Vagina (tissue), 2 donors: ENCODE results near the gene ABCC1. TPM values are rescaled to one million over a fixed set of nuclear protein-coding genes. Genes with fewer than 3 reads are reported as not detected.

Experiments
- DNase-seq, 2 donors: peaks; one replicate each; pipeline ENCODE4 v3.0.0-alpha.2; 2017; ENCODE audit errors: extremely low spot score in 2 of 2
- H3K27ac ChIP-seq: fragments of 200-600 bp; sonication (generic); one replicate; pipeline ENCODE4 v1.5.1; 2019
- H3K27me3 ChIP-seq: fragments of 200-600 bp; sonication (generic); one replicate; pipeline ENCODE4 v1.5.1; 2019
- H3K36me3 ChIP-seq, 2 donors: fragments of 200-600 bp; sonication (generic); one replicate each; pipeline ENCODE4 v1.5.1; 2017 to 2019
- H3K4me1 ChIP-seq: fragments of 200-600 bp; sonication (generic); one replicate; pipeline ENCODE4 v1.5.1; 2019
- H3K4me3 ChIP-seq, 2 donors: fragments of 200-600 bp; sonication (generic); 1 replicate in 1 of 2; 2 replicates in 1 of 2; pipeline ENCODE4 v1.5.1; 2016 to 2019
- H3K9me3 ChIP-seq: fragments of 200-600 bp; sonication (generic); one replicate; pipeline ENCODE4 v1.5.1; 2019
- POLR2A ChIP-seq, 2 donors: fragments of 450-650 bp; IDR thresholded peaks; one replicate each; pipeline ENCODE4 v1.6.1; 2017; ENCODE audit warnings: antibody characterized with exemption in 2 of 2, mild to moderate bottlenecking in 2 of 2, moderate library complexity in 2 of 2
- POLR2AphosphoS5 ChIP-seq, 2 donors: sonication (generic); formaldehyde crosslinking; IDR thresholded peaks; one replicate each; pipeline ENCODE4 v1.9.0; 2017; ENCODE audit warnings: antibody characterized with exemption in 2 of 2, mild to moderate bottlenecking in 2 of 2, low read depth in 1 of 2; ENCODE audit not compliant: insufficient read depth in 1 of 2
- intact Hi-C: fragments of 100-400 bp; cut with DNase I; formaldehyde crosslinking; loops from one replicate; pipeline ENCODE4 v1.15.1; 2023
- total RNA-seq: library from RNA; depleted of rRNA; stranded (reverse); fragments of >200 nt; gene quantifications from one replicate; pipeline ENCODE4 v1.2.3, GENCODE V29; 2016
- TF ChIP-seq, protein P1 (sequence below), 3 experiments: fragments of 450-650 bp in 2 of 3; fragments of 200-600 bp in 1 of 3; sonication (generic) in 1 of 3; IDR thresholded peaks; one replicate each; pipeline ENCODE4 v1.5.1; 2017 to 2019; ENCODE audit warnings: antibody characterized with exemption in 3 of 3, mild to moderate bottlenecking in 2 of 3, moderate library complexity in 2 of 3

The ABCC1 gene
- total RNA-seq, 1 donor from 2014 or later: 47.9 TPM

DNA sequence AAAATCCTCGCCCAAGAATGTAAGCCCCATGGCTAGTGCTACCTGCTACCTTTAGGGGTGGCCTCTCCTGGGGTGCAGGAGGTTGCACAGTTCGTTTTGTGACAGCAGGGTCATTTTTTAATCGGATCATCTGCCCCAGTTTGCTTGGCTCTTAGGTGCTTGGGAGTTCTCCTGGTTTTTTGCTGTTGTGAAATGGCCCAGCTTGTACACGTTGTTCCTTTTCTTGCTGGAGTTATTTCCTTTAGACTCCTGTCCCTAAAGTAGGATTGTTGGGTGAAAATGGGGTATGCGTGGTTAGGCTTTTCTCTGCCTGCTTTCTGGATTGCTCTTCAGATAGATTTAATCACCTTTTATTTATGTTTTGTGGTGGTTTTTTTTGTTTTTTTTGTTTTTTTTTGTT lies 25.8 kb downstream of the ABCC1 start:
- H3K9me3 ChIP-seq: peaks cover 3% of the 10 kb centered on the region
- no peak for DNase-seq
- intact Hi-C loops: no loop called here

DNA sequence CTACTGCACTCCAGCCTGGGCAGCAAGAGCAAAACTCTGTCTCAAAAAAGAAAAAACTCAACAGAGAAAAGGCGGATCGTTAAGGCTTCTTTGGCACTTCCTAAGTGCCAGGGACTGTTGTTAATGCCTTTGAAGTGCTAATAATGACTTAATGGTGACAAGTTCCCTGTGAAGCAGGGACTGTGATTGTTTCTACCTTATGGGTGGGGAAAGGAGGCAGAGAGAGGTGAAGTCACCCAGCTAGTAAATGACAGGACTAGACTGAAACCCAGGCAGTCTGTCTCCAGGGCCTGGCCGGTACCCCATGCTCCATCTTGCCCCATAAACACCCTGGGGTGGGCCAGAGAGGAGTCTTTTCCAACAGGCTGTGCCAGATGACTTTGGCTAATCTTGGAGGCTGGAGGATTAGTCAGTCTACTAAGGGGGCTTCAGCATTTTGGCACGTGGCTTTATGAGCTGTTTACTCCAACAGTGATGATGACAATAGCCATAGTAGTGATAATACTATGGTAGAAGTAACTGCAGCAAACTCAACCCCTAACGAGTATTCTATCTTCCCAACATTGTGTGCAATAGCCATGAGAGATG lies 26.9 kb downstream of the ABCC1 start:
- H3K27me3 ChIP-seq: no peaks in the 10 kb centered on the region
- no peak overlapping the region for H3K4me3 ChIP-seq
- intact Hi-C loops: no loop called here
- DNase-seq: no peak
- H3K9me3 ChIP-seq: peaks cover 3% of the 10 kb centered on the region
- H3K27ac ChIP-seq: peak overlapping the region; percentile 86
- no peaks in the 10 kb centered on the region for H3K36me3 ChIP-seq
- peaks cover 37% of the 10 kb centered on the region for H3K4me1 ChIP-seq
- TF ChIP-seq, protein P1, sequence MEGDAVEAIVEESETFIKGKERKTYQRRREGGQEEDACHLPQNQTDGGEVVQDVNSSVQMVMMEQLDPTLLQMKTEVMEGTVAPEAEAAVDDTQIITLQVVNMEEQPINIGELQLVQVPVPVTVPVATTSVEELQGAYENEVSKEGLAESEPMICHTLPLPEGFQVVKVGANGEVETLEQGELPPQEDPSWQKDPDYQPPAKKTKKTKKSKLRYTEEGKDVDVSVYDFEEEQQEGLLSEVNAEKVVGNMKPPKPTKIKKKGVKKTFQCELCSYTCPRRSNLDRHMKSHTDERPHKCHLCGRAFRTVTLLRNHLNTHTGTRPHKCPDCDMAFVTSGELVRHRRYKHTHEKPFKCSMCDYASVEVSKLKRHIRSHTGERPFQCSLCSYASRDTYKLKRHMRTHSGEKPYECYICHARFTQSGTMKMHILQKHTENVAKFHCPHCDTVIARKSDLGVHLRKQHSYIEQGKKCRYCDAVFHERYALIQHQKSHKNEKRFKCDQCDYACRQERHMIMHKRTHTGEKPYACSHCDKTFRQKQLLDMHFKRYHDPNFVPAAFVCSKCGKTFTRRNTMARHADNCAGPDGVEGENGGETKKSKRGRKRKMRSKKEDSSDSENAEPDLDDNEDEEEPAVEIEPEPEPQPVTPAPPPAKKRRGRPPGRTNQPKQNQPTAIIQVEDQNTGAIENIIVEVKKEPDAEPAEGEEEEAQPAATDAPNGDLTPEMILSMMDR (IDR thresholded peaks at IDR 0.05): no peak
- TF ChIP-seq POLR2A (IDR thresholded peaks at IDR 0.05) (no peak), POLR2AphosphoS5 (IDR thresholded peaks at IDR 0.05; ENCODE audit: insufficient read depth in 1 of 2, low read depth in 1 of 2) (no peak)

More for the DNA sequence above, 25.8 kb downstream of the ABCC1 start:
- Histone ChIP-seq H3K4me3 (no peak overlapping the region), H3K4me1 (peaks cover 37% of the 10 kb centered on the region), H3K27me3 (no peaks in the 10 kb centered on the region), H3K27ac (peak overlapping the region; percentile 54), H3K36me3 (no peaks in the 10 kb centered on the region)
- no peak for TF ChIP-seq POLR2AphosphoS5 (IDR thresholded peaks at IDR 0.05; ENCODE audit: insufficient read depth in 1 of 2, low read depth in 1 of 2)
- TF ChIP-seq, protein P1 (IDR thresholded peaks at IDR 0.05): no peak
- TF ChIP-seq POLR2A (IDR thresholded peaks at IDR 0.05): no peak

DNA sequence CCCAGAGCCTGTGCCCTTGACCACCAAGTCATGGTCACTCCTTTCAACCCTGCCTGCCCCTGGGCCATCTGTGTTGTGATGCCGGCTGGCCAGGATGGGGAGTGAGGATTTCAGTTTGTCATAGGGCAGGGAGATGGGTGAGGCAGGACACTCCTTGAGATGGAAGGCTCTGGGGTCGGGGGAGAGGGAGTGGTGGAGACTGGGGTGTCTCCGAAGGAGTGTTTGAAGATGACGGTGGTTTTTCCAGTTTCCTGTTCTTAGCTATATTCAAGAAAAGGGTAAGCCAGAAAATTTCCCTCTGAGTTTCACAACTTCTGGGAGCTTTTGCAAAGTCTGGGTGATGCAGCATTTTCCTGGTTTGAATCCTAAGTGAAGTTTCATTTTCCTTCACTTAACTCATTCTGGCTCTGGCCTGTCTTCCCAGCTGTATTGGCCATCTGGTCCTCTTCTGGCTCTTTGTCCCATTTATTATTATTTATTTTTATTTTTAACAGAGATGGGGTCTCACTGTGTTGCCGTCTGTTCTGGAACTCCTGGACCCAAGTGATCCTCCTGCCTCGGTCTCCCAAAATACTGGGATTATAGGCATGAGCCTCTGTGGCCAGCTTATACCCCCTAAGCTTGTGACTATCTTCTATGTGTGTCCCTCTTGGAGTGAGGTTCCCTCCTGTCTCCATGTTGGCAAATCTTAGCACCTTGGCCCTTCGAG lies 27.7 kb downstream of the ABCC1 start:
- Histone ChIP-seq H3K36me3 (no peaks in the 10 kb centered on the region), H3K4me1 (peaks cover 37% of the 10 kb centered on the region), H3K27ac (peak overlapping the region; percentile 86), H3K9me3 (peaks cover 3% of the 10 kb centered on the region), H3K27me3 (no peaks in the 10 kb centered on the region), H3K4me3 (no peak overlapping the region)
- TF ChIP-seq, protein P1 (IDR thresholded peaks at IDR 0.05): no peak
- TF ChIP-seq POLR2AphosphoS5 (IDR thresholded peaks at IDR 0.05; ENCODE audit: insufficient read depth in 1 of 2, low read depth in 1 of 2): peak in 1 of 2 donors; percentile 54
- no peak for DNase-seq
- intact Hi-C loops: no loop called here

DNA sequence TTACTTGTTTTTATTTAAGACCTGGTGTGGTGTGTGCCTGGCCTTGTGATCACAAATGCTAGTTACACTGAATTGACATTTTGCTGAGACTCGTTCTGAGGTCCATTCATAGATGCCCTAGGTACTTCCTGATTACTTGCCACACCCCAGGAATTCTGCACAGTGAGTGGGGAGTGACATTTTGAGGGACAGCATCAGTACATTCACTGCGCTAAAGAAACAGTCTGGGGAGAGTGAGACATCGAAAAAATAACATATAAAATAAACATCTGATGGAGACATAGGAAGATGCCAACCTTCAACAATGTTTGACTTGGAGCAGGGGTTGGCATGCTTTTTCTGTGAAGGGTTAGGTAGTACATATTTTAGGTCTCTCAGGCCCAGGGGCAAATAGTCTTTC lies 30.4 kb downstream of the ABCC1 start:
- no peaks in the 10 kb centered on the region for H3K9me3 ChIP-seq
- H3K27ac ChIP-seq: no peak overlapping the region
- no peaks in the 10 kb centered on the region for H3K36me3 ChIP-seq
- no peak overlapping the region for H3K4me3 ChIP-seq
- intact Hi-C loops: no loop called here
- no peaks in the 10 kb centered on the region for H3K27me3 ChIP-seq
- DNase-seq: no peak
- H3K4me1 ChIP-seq: peaks cover 35% of the 10 kb centered on the region
- TF ChIP-seq, protein P1 (IDR thresholded peaks at IDR 0.05): no peak
- TF ChIP-seq POLR2AphosphoS5 (IDR thresholded peaks at IDR 0.05; ENCODE audit: insufficient read depth in 1 of 2, low read depth in 1 of 2) (no peak), POLR2A (IDR thresholded peaks at IDR 0.05) (no peak)

DNA sequence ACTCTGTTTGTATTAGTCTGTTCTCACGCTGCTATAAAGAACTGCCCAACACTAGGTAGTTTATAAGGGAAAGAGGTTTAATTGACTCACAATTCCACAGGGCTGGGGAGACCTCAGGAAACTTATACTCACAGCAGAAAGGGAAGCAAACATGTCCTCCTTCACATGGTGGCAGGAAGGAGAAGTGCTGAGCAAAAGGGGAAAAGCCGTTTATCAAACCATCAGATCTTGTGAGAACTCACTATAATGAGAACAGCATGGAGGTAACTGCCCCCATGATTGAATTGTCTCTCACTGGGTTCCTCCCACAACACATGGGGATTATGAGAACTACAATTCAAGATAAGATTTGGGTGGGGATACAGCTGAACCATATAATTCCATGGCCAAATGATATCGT lies 30.9 kb downstream of the ABCC1 start:
- Histone ChIP-seq H3K9me3 (no peaks in the 10 kb centered on the region), H3K4me3 (no peak overlapping the region), H3K27me3 (no peaks in the 10 kb centered on the region), H3K27ac (no peak overlapping the region), H3K36me3 (no peaks in the 10 kb centered on the region), H3K4me1 (peaks cover 30% of the 10 kb centered on the region)
- intact Hi-C loops: no loop called here
- DNase-seq: no peak
- TF ChIP-seq, protein P1 (IDR thresholded peaks at IDR 0.05): no peak
- TF ChIP-seq POLR2AphosphoS5 (IDR thresholded peaks at IDR 0.05; ENCODE audit: insufficient read depth in 1 of 2, low read depth in 1 of 2) (no peak), POLR2A (IDR thresholded peaks at IDR 0.05) (no peak)
